HepG2 (cell line): Measurements from ENCODE around the gene NAA38. TPM values are rescaled to one million over a fixed set of nuclear protein-coding genes. Genes with fewer than 3 reads are reported as not detected.

ENCODE experiments used
- ATAC-seq: fragments of 200-7000 bp; cut with Tn5 transposase; 3 replicates; pipeline ENCODE4 v1.9.1; 2020; ENCODE audit warnings: mild to moderate bottlenecking, moderate library complexity
- BruUV-seq: library from RNA; stranded (reverse); fragments of 400-500 nt; replicated peaks from 2 replicates; lab custom pipeline; 2021; lab: Mats Ljungman, UMichigan
- CTCF ChIA-PET: fragments of 300-600 bp; formaldehyde crosslinking; extraction: SDS; loops from one replicate; lab custom pipeline; 2021; ENCODE audit warnings: low total read pairs, inconsistent platforms, low intra/inter-chr PET ratio; lab: Yijun Ruan, JAX
- POLR2A ChIA-PET: fragments of 350-600 bp; sonication (Branson Sonifier 250); formaldehyde crosslinking; loops from one replicate; lab custom pipeline; 2020; ENCODE audit warnings: antibody characterized with exemption, inconsistent platforms; lab: Yijun Ruan, JAX
- DNase-seq: peaks from one replicate; pipeline ENCODE4 v3.0.0-alpha.2; 2015; ENCODE audit warnings: low spot score
- FAIRE-seq: peaks from 3 replicates; lab custom pipeline; 2011; peaks lifted over from hg19 to GRCh38; lab: Jason Lieb, UNC
- H2AFZ ChIP-seq: one replicate; pipeline ENCODE4 v1.6.1; 2011; ENCODE audit warnings: low read length, inconsistent platforms
- H3K27ac ChIP-seq: fragments of 300-600 bp; 3 replicates; pipeline ENCODE4 v1.8.0; 2011; ENCODE audit warnings: mixed run types, mild to moderate bottlenecking, mixed read lengths, low read length, inconsistent platforms; ENCODE audit not compliant: insufficient read depth; ENCODE audit errors: extremely low read length
- H3K27me3 ChIP-seq, 2 experiments: fragments of 200-600 bp in 1 of 2; 2 replicates in 1 of 2; 3 replicates in 1 of 2; pipeline versions ENCODE4 v1.6.0 to v1.8.0; 2011; ENCODE audit warnings: low read length in 2 of 2, mild to moderate bottlenecking in 2 of 2, moderate library complexity in 2 of 2, inconsistent platforms in 1 of 2; ENCODE audit not compliant: insufficient read depth in 2 of 2, control insufficient read depth in 1 of 2
- H3K36me3 ChIP-seq, 2 experiments: fragments of 200-600 bp in 1 of 2; replicated peaks in 1 of 2; 2 replicates in 1 of 2; 3 replicates in 1 of 2; pipeline versions ENCODE4 v1.5.1 to v1.8.0; 2011; ENCODE audit warnings: low read length in 2 of 2, inconsistent platforms in 1 of 2; ENCODE audit not compliant: insufficient read depth in 2 of 2, control insufficient read depth in 1 of 2
- H3K4me1 ChIP-seq: 2 replicates; pipeline ENCODE4 v1.5.1; 2012; ENCODE audit warnings: low read length, inconsistent platforms; ENCODE audit not compliant: insufficient read depth
- H3K4me2 ChIP-seq: 2 replicates; pipeline ENCODE4 v1.6.0; 2011; ENCODE audit warnings: low read depth, low read length, inconsistent platforms
- H3K4me3 ChIP-seq, 3 experiments: fragments of 200-600 bp in 1 of 3; sonication (generic), shearing (Covaris generic) in 1 of 3; replicated peaks in 1 of 3; 2 replicates each; pipeline ENCODE4 v1.5.1; 2011 to 2016; ENCODE audit warnings: low read length in 3 of 3, inconsistent platforms in 2 of 3, low read depth in 2 of 3, mild to moderate bottlenecking in 2 of 3, control low read depth in 1 of 3, mixed read lengths in 1 of 3; ENCODE audit not compliant: insufficient read depth in 1 of 3
- H3K79me2 ChIP-seq: one replicate; pipeline ENCODE4 v1.6.1; 2011; ENCODE audit warnings: low read length, inconsistent platforms; ENCODE audit not compliant: insufficient read depth
- H3K9ac ChIP-seq: 2 replicates; pipeline ENCODE4 v1.6.0; 2011; ENCODE audit warnings: mild to moderate bottlenecking, low read depth, low read length, inconsistent platforms; ENCODE audit not compliant: insufficient read depth
- H3K9me3 ChIP-seq: 2 replicates; pipeline ENCODE4 v1.5.1; 2012; ENCODE audit warnings: mild to moderate bottlenecking, low read length
- H4K20me1 ChIP-seq: 2 replicates; pipeline ENCODE4 v1.6.0; 2011; ENCODE audit warnings: inconsistent platforms, mild to moderate bottlenecking, low read length, moderate library complexity; ENCODE audit not compliant: insufficient read depth
- E2F1 ChIP-seq: sonication (generic); formaldehyde crosslinking; IDR thresholded peaks from 2 replicates; pipeline ENCODE4 v1.5.0; 2020; ENCODE audit warnings: missing genetic modification reagents
- HNRNPH1 ChIP-seq: fragments of 200-400 bp; formaldehyde crosslinking; optimal IDR thresholded peaks from 2 replicates; pipeline ENCODE3; 2017; ENCODE audit warnings: mild to moderate bottlenecking, low read depth, low read length
- JARID2 ChIP-seq: sonication (generic); formaldehyde crosslinking; IDR thresholded peaks from 2 replicates; pipeline ENCODE4 v1.8.1; 2023; ENCODE audit warnings: missing genetic modification reagents, inconsistent platforms; ENCODE audit not compliant: insufficient replicate concordance
- KDM5A ChIP-seq: fragments of 200-600 bp; sonication (generic); IDR thresholded peaks from 2 replicates; pipeline ENCODE4 v1.7.0; 2018; ENCODE audit warnings: antibody characterized with exemption, mild to moderate bottlenecking, low read length, borderline replicate concordance
- PCBP2 ChIP-seq: fragments of 200-400 bp; formaldehyde crosslinking; optimal IDR thresholded peaks from 2 replicates; pipeline ENCODE3; 2018; ENCODE audit warnings: low read length, low read depth; ENCODE audit not compliant: poor library complexity, severe bottlenecking
- PITX1 ChIP-seq: sonication (generic); formaldehyde crosslinking; IDR thresholded peaks from 2 replicates; pipeline ENCODE4 v1.5.1; 2020; ENCODE audit warnings: mild to moderate bottlenecking, missing genetic modification reagents
- POLR2G ChIP-seq: fragments of 200-400 bp; formaldehyde crosslinking; IDR thresholded peaks from 2 replicates; pipeline ENCODE4 v1.6.1; 2018; ENCODE audit warnings: mild to moderate bottlenecking, low read depth, low read length, moderate library complexity
- RBFOX2 ChIP-seq: fragments of 200-400 bp; formaldehyde crosslinking; IDR thresholded peaks from 2 replicates; pipeline ENCODE4 v1.6.1; 2017; ENCODE audit warnings: low read depth, mild to moderate bottlenecking, low read length
- RBM22 ChIP-seq: fragments of 200-400 bp; formaldehyde crosslinking; optimal IDR thresholded peaks from 2 replicates; pipeline ENCODE3; 2017; ENCODE audit warnings: mild to moderate bottlenecking, low read length, moderate library complexity
- ZNF138 ChIP-seq: sonication (generic); formaldehyde crosslinking; IDR thresholded peaks from 2 replicates; pipeline ENCODE4 v1.5.0; 2020; ENCODE audit warnings: mild to moderate bottlenecking, low read depth, missing genetic modification reagents
- ZNF512 ChIP-seq: sonication (generic); formaldehyde crosslinking; IDR thresholded peaks from 2 replicates; pipeline ENCODE4 v1.4.0; 2020; ENCODE audit warnings: mild to moderate bottlenecking, missing genetic modification reagents
- ZSCAN30 ChIP-seq: sonication (generic); formaldehyde crosslinking; IDR thresholded peaks from 2 replicates; pipeline ENCODE4 v1.5.0; 2020; ENCODE audit warnings: mild to moderate bottlenecking, missing genetic modification reagents
- WGBS: methylation state at CpG from one replicate; pipeline ENCODE4 v1.1.6; 2017; ENCODE audit warnings: low lambda C conversion rate; 5-methylcytosine and 5-hydroxymethylcytosine counted together
- in situ Hi-C: cut with HindIII; loops from 2 replicates; pipeline ENCODE4 v1.10.0; 2017; ENCODE audit warnings: low pct_unique_long_range_greater_than_20kb; ENCODE audit not compliant: extremely low pct_ligation_motif_present
- intact Hi-C: fragments of 100-400 bp; cut with micrococcal nuclease; formaldehyde crosslinking; loops from one replicate; pipeline ENCODE4 v1.10.0; 2022; ENCODE audit not compliant: unreplicated experiment
- polyA plus RNA-seq, 8 experiments: library from polyadenylated mRNA; depleted of rRNA in 3 of 8; stranded (reverse) in 7 of 8; unstranded in 1 of 8; fragments of >200 nt; fragmentation: Illumina TruSeq in 4 of 8; extraction: Trizol in 4 of 8; gene quantifications; 2 replicates each; pipeline versions ENCODE4 v1.2.1 to v1.2.3, GENCODE V29; 2011 to 2016; ENCODE audit warnings: low read depth in 4 of 8, missing spikeins in 1 of 8, mixed read lengths in 1 of 8; ENCODE audit not compliant: insufficient read depth in 1 of 8
- total RNA-seq, 5 experiments: library from RNA; depleted of rRNA; stranded (reverse); fragments of >200 nt; fragmentation: Illumina TruSeq; extraction: Trizol; gene quantifications; 2 replicates each; pipeline ENCODE4 v1.2.3, GENCODE V29; 2016; ENCODE audit warnings: low read depth in 1 of 5
- TF ChIP-seq, protein P1 (sequence below): sonication (generic); formaldehyde crosslinking; IDR thresholded peaks from 2 replicates; pipeline ENCODE4 v1.5.0; 2020; ENCODE audit warnings: missing genetic modification reagents

Gene NAA38
- total and polyA plus RNA-seq, 2 of the 13 experiments (the other 11 are each of a cell fraction or from before 2014, with no cell fraction given), result 46.9 to 91.6 TPM

DNA sequence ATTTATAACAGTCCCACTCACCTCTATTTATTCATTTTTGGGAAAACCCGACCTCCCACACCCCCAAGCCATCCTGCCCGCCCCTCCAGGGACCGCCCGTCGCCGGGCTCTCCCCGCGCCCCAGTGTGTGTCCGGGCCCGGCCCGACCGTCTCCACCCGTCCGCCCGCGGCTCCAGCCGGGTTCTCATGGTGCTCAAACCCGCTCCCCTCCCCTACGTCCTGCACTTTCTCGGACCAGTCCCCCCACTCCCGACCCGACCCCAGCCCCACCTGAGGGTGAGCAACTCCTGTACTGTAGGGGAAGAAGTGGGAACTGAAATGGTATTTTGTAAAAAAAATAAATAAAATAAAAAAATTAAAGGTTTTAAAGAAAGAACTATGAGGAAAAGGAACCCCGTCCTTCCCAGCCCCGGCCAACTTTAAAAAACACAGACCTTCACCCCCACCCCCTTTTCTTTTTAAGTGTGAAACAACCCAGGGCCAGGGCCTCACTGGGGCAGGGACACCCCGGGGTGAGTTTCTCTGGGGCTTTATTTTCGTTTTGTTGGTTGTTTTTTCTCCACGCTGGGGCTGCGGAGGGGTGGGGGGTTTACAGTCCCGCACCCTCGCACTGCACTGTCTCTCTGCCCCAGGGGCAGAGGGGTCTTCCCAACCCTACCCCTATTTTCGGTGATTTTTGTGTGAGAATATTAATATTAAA is 3.1 kb downstream of the NAA38 start:
- DNase-seq (no peak), ATAC-seq (no peak), FAIRE-seq (no peak)
- Histone ChIP-seq H3K4me1 (peaks cover 22% of the 10 kb centered on the region), H3K9ac (no peak overlapping the region), H3K4me3 (no peak overlapping the region), H3K36me3 (peaks cover 18 to 38% of the 10 kb centered on the region in 2 experiments), H2AFZ (no peak overlapping the region), H4K20me1 (peaks cover 7% of the 10 kb centered on the region), H3K27me3 (no peaks in the 10 kb centered on the region; a peak in 1 of 5 replicates), H3K27ac (no peak overlapping the region), H3K4me2 (no peak overlapping the region), H3K9me3 (no peaks in the 10 kb centered on the region), H3K79me2 (peaks cover 8% of the 10 kb centered on the region)
- POLR2A ChIA-PET, result no interaction called here
- in situ Hi-C loops, result no loop called here
- TF ChIP-seq ZNF512, result no peak
- TF ChIP-seq HNRNPH1, result peak; percentile 13
- no TSS peak for BruUV-seq
- intact Hi-C loops, result no loop called here
- WGBS, result 95% methylated on average over 31 of the region's 31 CpGs
- CTCF ChIA-PET, result interaction anchor here (0.5 kb wide), 1 partner anchor 118 kb away, joined by 3 read pairs; no protein-coding TSS in a partner anchor

DNA sequence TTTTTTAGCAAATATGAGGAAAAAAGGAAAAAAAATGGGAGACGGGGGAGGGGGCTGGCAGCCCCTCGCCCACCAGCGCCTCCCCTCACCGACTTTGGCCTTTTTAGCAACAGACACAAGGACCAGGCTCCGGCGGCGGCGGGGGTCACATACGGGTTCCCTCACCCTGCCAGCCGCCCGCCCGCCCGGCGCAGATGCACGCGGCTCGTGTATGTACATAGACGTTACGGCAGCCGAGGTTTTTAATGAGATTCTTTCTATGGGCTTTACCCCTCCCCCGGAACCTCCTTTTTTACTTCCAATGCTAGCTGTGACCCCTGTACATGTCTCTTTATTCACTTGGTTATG is 3.7 kb downstream of the NAA38 start:
- intact Hi-C loops, result no loop called here
- 95% methylated on average over 21 of the region's 21 CpGs for WGBS
- in situ Hi-C loops, result no loop called here
- peaks cover 4% of the 10 kb centered on the region for H3K79me2 ChIP-seq
- no peak overlapping the region for H3K9ac ChIP-seq
- TF ChIP-seq PCBP2, result no peak
- TF ChIP-seq POLR2G, result no peak
- TF ChIP-seq RBFOX2, result 0 out of 2 replicates have a peak, but pooled peaks have one; percentile 33
- peak; percentile 33 for TF ChIP-seq RBM22
- TF ChIP-seq E2F1, result no peak
- no peak for TF ChIP-seq ZNF138 (CRISPR knock-in tag)
- no peak for TF ChIP-seq KDM5A
- no peak for TF ChIP-seq JARID2 (CRISPR knock-in tag)
- TF ChIP-seq, protein P1, sequence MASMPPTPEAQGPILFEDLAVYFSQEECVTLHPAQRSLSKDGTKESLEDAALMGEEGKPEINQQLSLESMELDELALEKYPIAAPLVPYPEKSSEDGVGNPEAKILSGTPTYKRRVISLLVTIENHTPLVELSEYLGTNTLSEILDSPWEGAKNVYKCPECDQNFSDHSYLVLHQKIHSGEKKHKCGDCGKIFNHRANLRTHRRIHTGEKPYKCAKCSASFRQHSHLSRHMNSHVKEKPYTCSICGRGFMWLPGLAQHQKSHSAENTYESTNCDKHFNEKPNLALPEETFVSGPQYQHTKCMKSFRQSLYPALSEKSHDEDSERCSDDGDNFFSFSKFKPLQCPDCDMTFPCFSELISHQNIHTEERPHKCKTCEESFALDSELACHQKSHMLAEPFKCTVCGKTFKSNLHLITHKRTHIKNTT (CRISPR knock-in tag), result no peak
- no peak for TF ChIP-seq ZSCAN30 (CRISPR knock-in tag)
- TF ChIP-seq PITX1 (CRISPR knock-in tag), result no peak
- TF ChIP-seq, all 625 proteins: peak for 2
- no peak for ATAC-seq
- H2AFZ ChIP-seq, result no peak overlapping the region
- no peak overlapping the region for H3K4me3 ChIP-seq
- ChIA-PET POLR2A (no interaction called here), CTCF (no interaction called here)
- peaks cover 7% of the 10 kb centered on the region for H4K20me1 ChIP-seq
- no peak for FAIRE-seq
- peaks cover 17% of the 10 kb centered on the region for H3K4me1 ChIP-seq
- no peak for DNase-seq
- H3K9me3 ChIP-seq, result no peaks in the 10 kb centered on the region
- no peaks in the 10 kb centered on the region; a peak in 1 of 5 replicates for H3K27me3 ChIP-seq
- peaks cover 20 to 41% of the 10 kb centered on the region in 2 experiments for H3K36me3 ChIP-seq
- H3K4me2 ChIP-seq, result no peak overlapping the region
- TSS peak; percentile 13 for BruUV-seq
- H3K27ac ChIP-seq, result no peak overlapping the region
